Panc1 (cell line): Measurements from ENCODE around the gene TRANK1.

Source experiments
- CTCF ChIP-seq: fragments of 450-650 bp; IDR thresholded peaks from 2 replicates; pipeline ENCODE4 v1.5.1; 2017; ENCODE audit warnings: mild to moderate bottlenecking
- POLR2AphosphoS5 ChIP-seq: IDR thresholded peaks from 2 replicates; pipeline ENCODE4 v1.6.1; 2012; ENCODE audit warnings: mild to moderate bottlenecking, low read depth, low read length, moderate library complexity
- REST ChIP-seq, 2 experiments: IDR thresholded peaks; 2 replicates each; pipeline ENCODE4 v1.6.1; 2011 to 2012; ENCODE audit warnings: low read depth in 2 of 2, control low read depth in 1 of 2, low read length in 1 of 2, mild to moderate bottlenecking in 1 of 2, moderate library complexity in 1 of 2; ENCODE audit not compliant: insufficient read depth in 1 of 2
- TCF7L2 ChIP-seq: IDR thresholded peaks from 2 replicates; pipeline ENCODE4 v1.6.1; 2011; ENCODE audit warnings: mild to moderate bottlenecking, low read depth, low read length, inconsistent platforms

DNA sequence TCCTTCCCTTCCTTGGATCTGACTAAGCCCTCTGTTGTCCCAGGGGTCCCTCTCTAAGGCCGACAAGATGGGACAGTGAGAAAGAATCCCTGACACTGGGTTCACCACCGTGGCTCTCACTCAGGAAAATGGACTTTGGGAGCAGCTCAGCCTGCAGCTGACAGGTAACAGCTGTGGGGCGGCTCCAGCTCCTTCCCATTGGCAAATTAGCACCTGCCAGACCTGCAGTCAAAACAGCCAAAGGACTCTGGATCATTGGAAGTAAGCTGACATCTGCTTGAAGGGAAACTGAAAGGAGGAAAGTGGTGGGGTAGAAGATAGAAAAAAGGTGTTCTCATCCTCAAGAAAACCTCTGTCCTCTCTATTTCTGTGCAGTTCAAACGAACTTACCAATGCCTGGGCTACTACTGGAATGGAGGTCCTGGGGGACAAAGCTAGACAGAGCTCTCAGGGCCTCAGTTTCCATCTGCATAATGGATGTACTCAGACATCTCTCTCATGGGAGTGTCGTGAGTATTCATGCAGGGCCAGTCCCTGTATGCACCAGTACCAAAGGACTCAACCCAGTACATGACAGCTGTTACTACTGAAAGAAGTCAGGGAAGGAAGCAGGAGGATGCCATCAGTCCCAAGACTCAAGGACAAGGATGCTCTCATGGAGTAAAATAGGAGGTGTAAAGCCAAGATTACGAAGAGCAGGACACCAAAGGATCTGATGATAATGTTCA, 126.9 kb downstream of the TRANK1 start:
- TF ChIP-seq CTCF = no peak
- TF ChIP-seq POLR2AphosphoS5 = no peak
- no peak for TF ChIP-seq TCF7L2
- TF ChIP-seq REST (IDR thresholded peaks at IDR 0.05; ENCODE audit: insufficient read depth in 1 of 2, low read depth in 2 of 2, low read length in 1 of 2) = no peak
